ENCODE data around the gene PLPPR4. TPM values are rescaled to one million over a fixed set of nuclear protein-coding genes. Genes with fewer than 3 reads are reported as not detected.

The PLPPR4 gene
- polyA plus RNA-seq, 1 donor (not counting 4 experiments of a cell fraction or from before 2014, with no cell fraction given): not detected

DNA sequence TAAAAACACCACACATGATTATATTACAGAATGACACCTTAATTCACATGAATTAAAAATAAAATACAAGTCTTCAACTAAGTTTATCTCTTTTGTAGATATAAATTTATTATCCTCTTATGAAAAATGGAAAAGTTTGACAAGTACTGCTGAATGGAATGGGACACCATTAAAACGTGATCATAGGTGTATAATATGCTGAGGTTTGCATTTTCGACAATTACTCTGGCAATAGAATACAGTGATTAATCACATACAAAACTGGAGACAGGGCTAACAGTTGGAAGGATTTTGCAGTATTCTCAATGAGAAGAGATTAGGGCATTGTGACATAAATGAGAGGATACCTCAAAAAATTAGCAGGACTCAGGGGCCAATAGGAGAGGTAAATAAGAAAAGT lies 17.1 kb upstream of the PLPPR4 start:
- Histone ChIP-seq H3K9ac (ENCODE audit: control insufficient read depth, extremely low read depth, insufficient read depth, low read length) (no peak overlapping the region), H2AFZ (ENCODE audit: control insufficient read depth, low read length) (no peak overlapping the region), H3K79me2 (ENCODE audit: control insufficient read depth, insufficient read depth, low read length) (no peaks in the 10 kb centered on the region), H3K4me2 (ENCODE audit: control insufficient read depth, extremely low read depth, insufficient read depth, low read depth, low read length) (no peak overlapping the region), H3K4me3 (ENCODE audit: control insufficient read depth in 2 of 3, extremely low read depth in 1 of 3, insufficient read depth in 2 of 3, low read depth in 1 of 3, low read length in 3 of 3) (no peak overlapping the region), H3K9me3 (ENCODE audit: control insufficient read depth, low read depth, low read length) (no peaks in the 10 kb centered on the region), H4K20me1 (ENCODE audit: control insufficient read depth, extremely low read depth, insufficient read depth, low read length) (no peaks in the 10 kb centered on the region), H3K27ac (ENCODE audit: control insufficient read depth, insufficient read depth, low read length) (no peak overlapping the region), H3K9me1 (ENCODE audit: control insufficient read depth, extremely low read depth, insufficient read depth, low read length) (no peaks in the 10 kb centered on the region), H3K36me3 (ENCODE audit: control insufficient read depth in 2 of 2, extremely low read depth in 1 of 2, insufficient read depth in 2 of 2, low read length in 2 of 2) (no peaks in the 10 kb centered on the region), H3K27me3 (ENCODE audit: control insufficient read depth, extremely low read depth, insufficient read depth, low read length) (no peaks in the 10 kb centered on the region), H3K4me1 (ENCODE audit: control insufficient read depth, extremely low read depth, insufficient read depth, low read length) (no peaks in the 10 kb centered on the region)
- FAIRE-seq: no peak
- dilution Hi-C loops (cut with MboI; ENCODE audit: extremely low pct_ligation_motif_present, low sequenced_read_pairs): no loop called here
- TF ChIP-seq, protein P1, sequence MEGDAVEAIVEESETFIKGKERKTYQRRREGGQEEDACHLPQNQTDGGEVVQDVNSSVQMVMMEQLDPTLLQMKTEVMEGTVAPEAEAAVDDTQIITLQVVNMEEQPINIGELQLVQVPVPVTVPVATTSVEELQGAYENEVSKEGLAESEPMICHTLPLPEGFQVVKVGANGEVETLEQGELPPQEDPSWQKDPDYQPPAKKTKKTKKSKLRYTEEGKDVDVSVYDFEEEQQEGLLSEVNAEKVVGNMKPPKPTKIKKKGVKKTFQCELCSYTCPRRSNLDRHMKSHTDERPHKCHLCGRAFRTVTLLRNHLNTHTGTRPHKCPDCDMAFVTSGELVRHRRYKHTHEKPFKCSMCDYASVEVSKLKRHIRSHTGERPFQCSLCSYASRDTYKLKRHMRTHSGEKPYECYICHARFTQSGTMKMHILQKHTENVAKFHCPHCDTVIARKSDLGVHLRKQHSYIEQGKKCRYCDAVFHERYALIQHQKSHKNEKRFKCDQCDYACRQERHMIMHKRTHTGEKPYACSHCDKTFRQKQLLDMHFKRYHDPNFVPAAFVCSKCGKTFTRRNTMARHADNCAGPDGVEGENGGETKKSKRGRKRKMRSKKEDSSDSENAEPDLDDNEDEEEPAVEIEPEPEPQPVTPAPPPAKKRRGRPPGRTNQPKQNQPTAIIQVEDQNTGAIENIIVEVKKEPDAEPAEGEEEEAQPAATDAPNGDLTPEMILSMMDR (optimal IDR thresholded peaks at IDR 0.05 in 1 of 3, IDR thresholded peaks at IDR 0.05 in 1 of 3, conservative IDR thresholded peaks at IDR 0.05 in 1 of 3; ENCODE audit: extremely low read depth in 1 of 3, insufficient read depth in 2 of 3, low read length in 3 of 3): no peak
- TF ChIP-seq EZH2 (IDR thresholded peaks at IDR 0.05; ENCODE audit: low read length): no peak
- DNase-seq (ENCODE audit: low read depth, low spot score): no peak

DNA sequence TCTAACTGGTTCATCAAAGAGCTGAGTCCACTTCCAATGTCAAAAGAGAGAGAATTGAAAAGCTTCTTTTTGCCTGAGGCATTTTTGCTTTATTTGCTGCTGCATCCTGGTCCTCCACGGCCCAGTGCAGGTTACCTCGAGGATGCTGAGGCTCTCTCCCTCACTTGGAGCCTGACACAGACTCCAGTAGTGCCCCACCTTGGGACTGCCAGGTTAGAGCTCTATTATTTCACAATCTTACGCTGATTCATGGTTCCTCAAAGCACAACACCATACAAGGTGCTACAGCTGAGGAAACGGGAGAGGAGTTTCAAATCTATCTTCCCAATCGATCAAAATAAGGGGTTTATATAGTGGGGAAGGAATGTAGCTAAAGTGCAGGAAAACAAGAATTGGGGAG lies 13.6 kb upstream of the PLPPR4 start:
- Histone ChIP-seq H3K36me3 (ENCODE audit: control insufficient read depth in 2 of 2, extremely low read depth in 1 of 2, insufficient read depth in 2 of 2, low read length in 2 of 2) (no peaks in the 10 kb centered on the region), H3K27ac (ENCODE audit: control insufficient read depth, insufficient read depth, low read length) (no peak overlapping the region), H2AFZ (ENCODE audit: control insufficient read depth, low read length) (no peak overlapping the region), H3K4me3 (ENCODE audit: control insufficient read depth in 2 of 3, extremely low read depth in 1 of 3, insufficient read depth in 2 of 3, low read depth in 1 of 3, low read length in 3 of 3) (no peak overlapping the region), H3K4me2 (ENCODE audit: control insufficient read depth, extremely low read depth, insufficient read depth, low read depth, low read length) (no peak overlapping the region), H3K4me1 (ENCODE audit: control insufficient read depth, extremely low read depth, insufficient read depth, low read length) (no peaks in the 10 kb centered on the region), H3K9me3 (ENCODE audit: control insufficient read depth, low read depth, low read length) (no peaks in the 10 kb centered on the region), H4K20me1 (ENCODE audit: control insufficient read depth, extremely low read depth, insufficient read depth, low read length) (no peaks in the 10 kb centered on the region), H3K27me3 (ENCODE audit: control insufficient read depth, extremely low read depth, insufficient read depth, low read length) (no peaks in the 10 kb centered on the region), H3K79me2 (ENCODE audit: control insufficient read depth, insufficient read depth, low read length) (no peaks in the 10 kb centered on the region), H3K9me1 (ENCODE audit: control insufficient read depth, extremely low read depth, insufficient read depth, low read length) (no peaks in the 10 kb centered on the region), H3K9ac (ENCODE audit: control insufficient read depth, extremely low read depth, insufficient read depth, low read length) (no peak overlapping the region)
- dilution Hi-C loops (cut with MboI; ENCODE audit: extremely low pct_ligation_motif_present, low sequenced_read_pairs): no loop called here
- TF ChIP-seq EZH2 (IDR thresholded peaks at IDR 0.05; ENCODE audit: low read length): no peak
- TF ChIP-seq, protein P1 (optimal IDR thresholded peaks at IDR 0.05 in 1 of 3, IDR thresholded peaks at IDR 0.05 in 1 of 3, conservative IDR thresholded peaks at IDR 0.05 in 1 of 3; ENCODE audit: extremely low read depth in 1 of 3, insufficient read depth in 2 of 3, low read length in 3 of 3): no peak
- DNase-seq (ENCODE audit: low read depth, low spot score) (no peak), FAIRE-seq (no peak)

All from keratinocyte (primary cell).